TTC549 (cell line): ENCODE measurements around the gene SNX24.
"Not testable (repeated sequence)": the region's sequence is repeated elsewhere in the genome, so short reads cannot be mapped to it uniquely, and the experiment has no call there.

ENCODE experiments used
- FAIRE-seq: peaks from 2 replicates; lab custom pipeline; 2012; peaks lifted over from hg19 to GRCh38; lab: Jason Lieb, UNC

The SNX24 gene

GRCh38 chr5:122871661-122872060, 26.2 kb downstream of the SNX24 start:
- no peak for FAIRE-seq

GRCh38 chr5:122874179-122874875, 28.9 kb downstream of the SNX24 start:
- FAIRE-seq = no peak

- FAIRE-seq = no peak
These were observed 32.1 kb downstream of the SNX24 start for GRCh38 chr5:122877518-122877917.

- FAIRE-seq = no peak
These were observed 33.7 kb downstream of the SNX24 start for GRCh38 chr5:122879076-122879475.

GRCh38 chr5:122880170-122880689, 34.8 kb downstream of the SNX24 start:
- FAIRE-seq = no peak

GRCh38 chr5:122880749-122881148, 35.3 kb downstream of the SNX24 start:
- no peak for FAIRE-seq

- FAIRE-seq = no peak
These were observed 37.4 kb downstream of the SNX24 start for GRCh38 chr5:122882831-122883230.

GRCh38 chr5:122885045-122885517, 39.7 kb downstream of the SNX24 start:
- no peak for FAIRE-seq

GRCh38 chr5:122885891-122886290, 40.5 kb downstream of the SNX24 start:
- FAIRE-seq = no peak

GRCh38 chr5:122895141-122895540, 49.7 kb downstream of the SNX24 start:
- no peak for FAIRE-seq

- peak; percentile 76 for FAIRE-seq
These were observed 51.3 kb downstream of the SNX24 start for GRCh38 chr5:122896598-122897282.

- no peak for FAIRE-seq
These were observed 51.8 kb downstream of the SNX24 start for GRCh38 chr5:122897283-122897602.

GRCh38 chr5:122901346-122901745, 55.9 kb downstream of the SNX24 start:
- FAIRE-seq = no peak

GRCh38 chr5:122902263-122902662, 56.9 kb downstream of the SNX24 start:
- no peak for FAIRE-seq

- FAIRE-seq = no peak
These were observed 61.4 kb downstream of the SNX24 start for GRCh38 chr5:122906768-122907167.

GRCh38 chr5:122907276-122907675, 61.9 kb downstream of the SNX24 start:
- FAIRE-seq = no peak

GRCh38 chr5:122908108-122908507, 62.7 kb downstream of the SNX24 start:
- no peak for FAIRE-seq

- no peak for FAIRE-seq
These were observed 63.2 kb downstream of the SNX24 start for GRCh38 chr5:122908662-122909061.

GRCh38 chr5:122909470-122910100, 64.2 kb downstream of the SNX24 start:
- no peak for FAIRE-seq

GRCh38 chr5:122913436-122913835, 68.0 kb downstream of the SNX24 start:
- FAIRE-seq = not testable (repeated sequence)

GRCh38 chr5:122915717-122916461, 70.5 kb downstream of the SNX24 start:
- FAIRE-seq = no peak

- FAIRE-seq = no peak
These were observed 71.1 kb downstream of the SNX24 start for GRCh38 chr5:122916490-122916889.

GRCh38 chr5:122919969-122920368, 74.6 kb downstream of the SNX24 start:
- no peak for FAIRE-seq
